Measurements from ENCODE around the gene DCAF5. TPM values are rescaled to one million over a fixed set of nuclear protein-coding genes. Genes with fewer than 3 reads are reported as not detected.

DCAF5 gene
- total RNA-seq, 2 experiments from 2014 or later, result 38.4 to 41.2 TPM

- peaks cover 2% of the 10 kb centered on the region for H3K27me3 Mint-ChIP-seq (ENCODE audit: low read depth)
- H3K4me1 Mint-ChIP-seq (ENCODE audit: low read depth), result peaks cover 8% of the 10 kb centered on the region
- H3K36me3 Mint-ChIP-seq (ENCODE audit: low read depth), result no peaks in the 10 kb centered on the region
- no peaks in the 10 kb centered on the region for H3K9me3 Mint-ChIP-seq (ENCODE audit: insufficient read depth)
- CTCF ChIA-PET, result interaction anchor here (2.2 kb wide), 1 partner anchor 95 kb away, joined by 7 read pairs; no protein-coding TSS in a partner anchor
- POLR2A ChIA-PET, result no interaction called here
- H3K27ac Mint-ChIP-seq, result no peak overlapping the region
- no peak for ATAC-seq
- H3K4me3 Mint-ChIP-seq, result no peak overlapping the region
- DNase-seq, result no peak
These were observed 140.5 kb downstream of the DCAF5 start for GRCh38 chr14:69012256-69012953.

DNA sequence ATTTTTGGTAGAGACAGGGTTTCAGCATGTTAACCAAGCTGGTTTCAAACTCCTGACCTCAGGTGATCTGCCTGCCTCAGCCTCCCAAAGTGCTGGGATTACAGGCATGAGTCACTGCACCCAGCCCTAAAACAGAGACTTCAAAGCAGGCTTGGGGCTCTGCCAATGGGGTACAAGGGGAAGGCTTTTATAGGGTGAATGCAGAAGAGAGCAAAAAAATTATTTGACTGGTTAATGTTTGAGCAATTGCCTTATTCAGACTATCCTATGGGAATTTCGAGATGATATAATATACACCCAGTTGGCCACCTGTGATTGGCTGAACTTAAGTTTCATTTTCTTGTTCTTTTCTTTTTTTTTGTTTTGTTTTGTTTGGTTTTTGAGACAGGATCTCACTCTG, 142.3 kb downstream of the DCAF5 start:
- H3K36me3 Mint-ChIP-seq (ENCODE audit: low read depth), result no peaks in the 10 kb centered on the region
- ChIA-PET POLR2A (no interaction called here), CTCF (no interaction called here)
- H3K27ac Mint-ChIP-seq, result no peak overlapping the region
- ATAC-seq (no peak), DNase-seq (no peak)
- no peak overlapping the region for H3K4me3 Mint-ChIP-seq
- no peaks in the 10 kb centered on the region for H3K27me3 Mint-ChIP-seq (ENCODE audit: low read depth)
- H3K4me1 Mint-ChIP-seq (ENCODE audit: low read depth), result peaks cover 8% of the 10 kb centered on the region
- no peaks in the 10 kb centered on the region for H3K9me3 Mint-ChIP-seq (ENCODE audit: insufficient read depth)

DNA sequence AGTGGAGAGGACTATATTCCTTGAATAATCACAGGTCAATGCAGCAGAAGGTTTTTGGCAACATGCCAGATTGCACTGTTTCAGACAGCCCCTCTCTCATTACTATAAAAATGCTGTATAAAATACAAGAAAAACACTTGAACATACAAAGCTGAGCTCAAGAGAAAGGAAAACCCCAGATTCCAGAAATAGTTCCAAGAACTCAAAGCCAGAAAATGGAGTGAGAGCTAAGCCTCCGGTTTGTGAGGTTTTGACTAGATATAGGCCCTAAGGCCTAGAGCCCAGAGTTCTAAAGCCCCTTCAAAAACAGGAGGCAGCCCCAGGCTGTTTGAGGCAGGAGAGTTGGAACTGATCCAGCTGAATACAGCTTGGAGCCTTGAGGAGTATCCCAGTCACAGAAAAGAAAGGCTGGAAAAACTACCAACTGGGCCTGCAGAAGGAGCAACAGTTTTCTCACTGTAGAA, 144.5 kb downstream of the DCAF5 start:
- peaks cover 4% of the 10 kb centered on the region for H3K27me3 Mint-ChIP-seq (ENCODE audit: low read depth)
- ATAC-seq, result no peak
- H3K36me3 Mint-ChIP-seq (ENCODE audit: low read depth), result no peaks in the 10 kb centered on the region
- POLR2A ChIA-PET, result no interaction called here
- H3K4me1 Mint-ChIP-seq (ENCODE audit: low read depth), result peaks cover 10% of the 10 kb centered on the region
- no peak overlapping the region for H3K4me3 Mint-ChIP-seq
- no peaks in the 10 kb centered on the region for H3K9me3 Mint-ChIP-seq (ENCODE audit: insufficient read depth)
- CTCF ChIA-PET, result no interaction called here
- no peak overlapping the region for H3K27ac Mint-ChIP-seq
- DNase-seq, result no peak

GRCh38 chr14:69006346-69006745, 146.6 kb downstream of the DCAF5 start:
- POLR2A ChIA-PET, result no interaction called here
- H3K27me3 Mint-ChIP-seq (ENCODE audit: low read depth), result peaks cover 5% of the 10 kb centered on the region
- H3K4me1 Mint-ChIP-seq (ENCODE audit: low read depth), result peaks cover 16% of the 10 kb centered on the region
- no peak overlapping the region for H3K27ac Mint-ChIP-seq
- no peak for DNase-seq
- no peak overlapping the region for H3K4me3 Mint-ChIP-seq
- H3K36me3 Mint-ChIP-seq (ENCODE audit: low read depth), result no peaks in the 10 kb centered on the region
- ATAC-seq, result no peak
- no peaks in the 10 kb centered on the region for H3K9me3 Mint-ChIP-seq (ENCODE audit: insufficient read depth)
- CTCF ChIA-PET, result no interaction called here

DNA sequence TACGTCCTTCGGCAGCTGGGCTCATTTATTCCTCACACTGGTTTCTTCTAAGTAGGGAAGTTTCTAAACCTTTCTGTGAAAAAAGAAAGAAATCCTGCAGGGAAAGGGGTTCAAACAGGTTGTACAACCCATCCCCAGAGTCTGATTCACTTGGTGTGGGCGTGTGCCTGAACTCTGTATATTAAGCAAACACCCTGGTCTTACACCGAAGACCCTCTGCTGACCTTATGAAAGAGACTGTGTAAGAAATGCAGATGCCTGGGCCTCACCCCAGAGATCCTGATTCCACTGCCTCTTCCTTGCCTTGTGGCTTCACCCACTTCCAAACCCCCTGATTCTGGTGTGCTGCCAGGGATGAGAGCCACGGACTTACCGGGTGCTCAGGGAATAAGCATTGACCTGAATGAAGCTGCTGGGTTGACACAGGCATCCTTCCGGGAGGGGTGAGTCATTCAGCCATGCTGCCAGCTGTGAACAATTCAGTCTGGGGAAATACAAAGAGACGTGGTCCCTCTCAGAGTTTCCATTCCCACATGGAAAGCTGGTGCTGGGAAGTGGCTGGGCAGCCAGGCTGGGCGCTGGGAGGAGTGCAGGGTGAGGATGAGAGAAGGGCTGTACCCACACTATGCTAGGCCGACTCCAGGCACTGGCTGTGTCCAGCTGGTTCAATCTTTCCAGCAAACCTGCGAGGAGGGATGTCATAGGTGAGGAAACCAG, 147.3 kb downstream of the DCAF5 start:
- ChIA-PET CTCF (interaction anchor here (7.3 kb wide), 1 partner anchor 94 kb away, joined by 52 read pairs; no protein-coding TSS in a partner anchor), POLR2A (no interaction called here)
- Mint-ChIP-seq H3K27ac (no peak overlapping the region), H3K27me3 (ENCODE audit: low read depth) (peaks cover 5% of the 10 kb centered on the region), H3K4me1 (ENCODE audit: low read depth) (peaks cover 13% of the 10 kb centered on the region), H3K9me3 (ENCODE audit: insufficient read depth) (no peaks in the 10 kb centered on the region), H3K36me3 (ENCODE audit: low read depth) (no peaks in the 10 kb centered on the region), H3K4me3 (no peak overlapping the region)
- DNase-seq (no peak), ATAC-seq (no peak)

GRCh38 chr14:69004731-69005431, 148.0 kb downstream of the DCAF5 start:
- no peak for ATAC-seq

DNA sequence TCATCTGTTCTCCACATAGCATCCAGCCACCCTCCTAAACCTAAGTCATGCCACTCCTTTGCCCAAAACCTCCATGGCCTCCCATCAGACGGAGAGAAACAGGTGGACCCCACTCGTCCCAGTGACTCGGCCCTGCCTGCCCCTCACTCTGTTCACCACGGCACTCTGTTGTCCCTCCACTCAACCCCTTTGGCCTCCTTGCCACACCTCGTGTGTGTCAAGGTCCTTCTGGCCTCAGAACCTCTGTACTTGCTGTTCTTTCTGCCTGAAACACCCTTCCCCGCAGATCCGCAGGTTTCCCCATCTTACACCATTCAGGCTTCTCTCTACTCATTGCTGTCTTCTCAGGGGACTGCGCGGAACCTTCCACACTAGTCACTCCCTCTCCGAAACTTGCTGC, 149.3 kb downstream of the DCAF5 start:
- Mint-ChIP-seq H3K9me3 (ENCODE audit: insufficient read depth) (no peaks in the 10 kb centered on the region), H3K27me3 (ENCODE audit: low read depth) (peaks cover 5% of the 10 kb centered on the region), H3K36me3 (ENCODE audit: low read depth) (no peaks in the 10 kb centered on the region), H3K27ac (no peak overlapping the region), H3K4me1 (ENCODE audit: low read depth) (peaks cover 8% of the 10 kb centered on the region), H3K4me3 (no peak overlapping the region)
- ATAC-seq (no peak), DNase-seq (no peak)
- CTCF ChIA-PET, result interaction anchor here (1.8 to 7.3 kb wide), 2 partner anchors 9 to 92 kb away, joined by 4 to 52 read pairs; no protein-coding TSS in a partner anchor
- POLR2A ChIA-PET, result no interaction called here

More at GRCh38 chr14:69004731-69005431, 148.0 kb downstream of the DCAF5 start:
- peaks cover 8% of the 10 kb centered on the region for H3K4me1 Mint-ChIP-seq (ENCODE audit: low read depth)
- H3K9me3 Mint-ChIP-seq (ENCODE audit: insufficient read depth), result no peaks in the 10 kb centered on the region
- POLR2A ChIA-PET, result no interaction called here
- CTCF ChIA-PET, result interaction anchor here (7.3 kb wide), 1 partner anchor 93 kb away, joined by 52 read pairs; no protein-coding TSS in a partner anchor
- peaks cover 5% of the 10 kb centered on the region for H3K27me3 Mint-ChIP-seq (ENCODE audit: low read depth)
- no peaks in the 10 kb centered on the region for H3K36me3 Mint-ChIP-seq (ENCODE audit: low read depth)
- DNase-seq, result no peak
- H3K27ac Mint-ChIP-seq, result no peak overlapping the region
- no peak overlapping the region for H3K4me3 Mint-ChIP-seq

GRCh38 chr14:69002069-69002468, 150.8 kb downstream of the DCAF5 start:
- DNase-seq (no peak), ATAC-seq (no peak)
- Mint-ChIP-seq H3K9me3 (ENCODE audit: insufficient read depth) (no peaks in the 10 kb centered on the region), H3K4me1 (ENCODE audit: low read depth) (peaks cover 8% of the 10 kb centered on the region), H3K36me3 (ENCODE audit: low read depth) (no peaks in the 10 kb centered on the region), H3K27me3 (ENCODE audit: low read depth) (peaks cover 5% of the 10 kb centered on the region), H3K4me3 (no peak overlapping the region), H3K27ac (no peak overlapping the region)
- ChIA-PET CTCF (interaction anchor here (1.0 to 7.3 kb wide), 8 partner anchors 8 to 139 kb away, joined by 3 to 52 read pairs (median 4); no protein-coding TSS in a partner anchor), POLR2A (no interaction called here)

DNA sequence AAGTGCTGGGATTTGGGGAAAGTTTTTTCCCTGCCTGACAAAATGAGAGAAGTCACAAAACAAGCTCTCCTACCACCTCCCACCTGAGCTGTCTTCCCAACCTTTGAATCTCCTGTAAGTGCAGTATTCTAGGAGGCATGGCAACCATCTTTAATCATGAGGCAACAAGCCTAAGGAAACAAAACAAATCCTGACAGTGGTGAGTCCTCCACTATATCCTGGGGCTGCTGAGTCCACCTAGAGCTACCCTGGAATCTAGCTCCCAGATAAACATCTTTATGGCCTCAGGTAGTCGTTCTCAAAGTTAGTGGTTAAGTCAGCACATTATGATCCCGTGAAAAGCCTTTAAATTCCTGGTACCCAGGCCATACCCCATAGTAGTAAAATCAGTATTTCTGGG, 151.5 kb downstream of the DCAF5 start:
- POLR2A ChIA-PET, result no interaction called here
- no peaks in the 10 kb centered on the region for H3K36me3 Mint-ChIP-seq (ENCODE audit: low read depth)
- ATAC-seq (no peak), DNase-seq (no peak)
- no peak overlapping the region for H3K4me3 Mint-ChIP-seq
- H3K27me3 Mint-ChIP-seq (ENCODE audit: low read depth), result peaks cover 5% of the 10 kb centered on the region
- H3K27ac Mint-ChIP-seq, result no peak overlapping the region
- H3K9me3 Mint-ChIP-seq (ENCODE audit: insufficient read depth), result no peaks in the 10 kb centered on the region
- H3K4me1 Mint-ChIP-seq (ENCODE audit: low read depth), result peaks cover 8% of the 10 kb centered on the region
- CTCF ChIA-PET, result interaction anchor here (0.8 to 7.3 kb wide), 3 partner anchors 10 to 90 kb away, joined by 3 to 52 read pairs (median 3); no protein-coding TSS in a partner anchor

Other genes with a start within 250 kb of the DCAF5 start
- 10 to 100 TPM; 51.4 to 56.1 TPM for gene ACTN1, start 173.8 kb downstream of the DCAF5 start, total RNA-seq
- gene EXD2, start 38.4 kb upstream of the DCAF5 start, total RNA-seq, result 1 to 10 TPM; 3.4 to 4.2 TPM
- gene GALNT16, start 107.0 kb upstream of the DCAF5 start, total RNA-seq, result not detected
- gene ERH, start 245.2 kb upstream of the DCAF5 start, total RNA-seq, result 100 to 1,000 TPM; 290 to 318 TPM
- gene SLC39A9, start 245.6 kb upstream of the DCAF5 start, total RNA-seq, result 10 to 100 TPM; 44.5 to 46.2 TPM